LNCAP (cell line): Measurements from ENCODE around the gene LTBP3.

Source experiments
- TF ChIP-seq, protein P1 (sequence below): fragments of 450-650 bp; IDR thresholded peaks from 2 replicates; pipeline ENCODE4 v1.5.1; 2017; ENCODE audit warnings: mild to moderate bottlenecking

LTBP3 gene

DNA sequence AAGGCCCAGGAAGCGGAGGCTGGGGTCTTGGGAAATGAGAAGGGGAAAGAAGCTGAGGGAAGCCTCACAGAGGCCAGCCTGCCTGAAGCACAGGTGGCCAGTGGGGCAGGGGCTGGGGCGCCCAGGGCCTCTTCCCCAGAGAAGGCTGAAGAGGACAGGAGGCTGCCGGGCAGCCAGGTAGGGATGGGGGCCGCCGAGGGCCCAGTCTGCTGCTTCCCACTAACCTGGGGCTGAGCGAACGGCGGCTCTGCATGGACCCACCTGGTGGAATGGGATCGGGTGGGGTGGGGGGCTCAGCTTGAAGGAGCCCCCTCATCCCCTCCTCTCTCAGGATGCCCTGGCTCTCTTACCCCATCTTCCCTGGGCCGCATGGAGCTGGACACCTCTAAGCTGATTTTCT is 25.4 kb upstream of the LTBP3 start:
- TF ChIP-seq, protein P1, sequence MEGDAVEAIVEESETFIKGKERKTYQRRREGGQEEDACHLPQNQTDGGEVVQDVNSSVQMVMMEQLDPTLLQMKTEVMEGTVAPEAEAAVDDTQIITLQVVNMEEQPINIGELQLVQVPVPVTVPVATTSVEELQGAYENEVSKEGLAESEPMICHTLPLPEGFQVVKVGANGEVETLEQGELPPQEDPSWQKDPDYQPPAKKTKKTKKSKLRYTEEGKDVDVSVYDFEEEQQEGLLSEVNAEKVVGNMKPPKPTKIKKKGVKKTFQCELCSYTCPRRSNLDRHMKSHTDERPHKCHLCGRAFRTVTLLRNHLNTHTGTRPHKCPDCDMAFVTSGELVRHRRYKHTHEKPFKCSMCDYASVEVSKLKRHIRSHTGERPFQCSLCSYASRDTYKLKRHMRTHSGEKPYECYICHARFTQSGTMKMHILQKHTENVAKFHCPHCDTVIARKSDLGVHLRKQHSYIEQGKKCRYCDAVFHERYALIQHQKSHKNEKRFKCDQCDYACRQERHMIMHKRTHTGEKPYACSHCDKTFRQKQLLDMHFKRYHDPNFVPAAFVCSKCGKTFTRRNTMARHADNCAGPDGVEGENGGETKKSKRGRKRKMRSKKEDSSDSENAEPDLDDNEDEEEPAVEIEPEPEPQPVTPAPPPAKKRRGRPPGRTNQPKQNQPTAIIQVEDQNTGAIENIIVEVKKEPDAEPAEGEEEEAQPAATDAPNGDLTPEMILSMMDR, result no peak

DNA sequence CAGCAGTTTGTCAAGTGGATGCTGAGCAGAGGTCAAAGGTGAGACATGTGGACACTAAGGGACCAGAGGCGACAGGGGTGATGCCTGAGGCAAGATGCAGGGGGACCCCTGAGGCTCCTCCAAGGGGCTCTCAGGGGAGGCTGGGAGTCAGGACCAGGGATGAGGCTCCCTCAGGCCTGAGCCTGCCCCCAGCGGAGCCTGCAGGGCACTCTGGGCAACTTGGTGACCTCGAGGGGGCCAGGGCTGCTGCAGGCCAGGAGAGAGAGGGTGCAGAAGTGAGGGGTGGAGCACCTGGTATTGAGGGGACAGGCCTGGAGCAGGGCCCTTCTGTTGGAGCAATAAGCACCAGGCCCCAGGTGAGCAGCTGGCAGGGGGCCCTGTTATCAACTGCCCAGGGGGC is 23.8 kb upstream of the LTBP3 start:
- TF ChIP-seq, protein P1, result no peak

DNA sequence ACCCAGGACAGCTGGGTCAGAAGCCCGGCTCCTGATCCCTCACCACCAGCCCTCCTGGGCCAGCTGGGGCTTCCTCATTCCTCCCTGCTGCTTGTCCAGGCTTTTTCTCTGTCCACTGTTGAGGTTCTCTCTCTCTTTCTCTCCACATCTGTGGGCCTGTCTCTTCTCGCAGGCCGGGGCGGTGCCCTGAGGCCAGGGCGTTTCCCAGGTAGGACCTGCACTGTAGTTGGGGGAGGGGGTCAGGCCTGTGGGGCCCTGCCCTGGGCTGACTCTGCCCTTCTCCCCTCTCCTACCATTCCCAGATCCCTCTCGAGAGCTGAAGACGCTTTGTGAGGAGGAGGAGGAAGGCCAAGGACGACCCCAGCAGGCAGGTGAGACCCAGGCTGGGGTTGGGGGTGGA is 22.6 kb upstream of the LTBP3 start:
- TF ChIP-seq, protein P1, result no peak

DNA sequence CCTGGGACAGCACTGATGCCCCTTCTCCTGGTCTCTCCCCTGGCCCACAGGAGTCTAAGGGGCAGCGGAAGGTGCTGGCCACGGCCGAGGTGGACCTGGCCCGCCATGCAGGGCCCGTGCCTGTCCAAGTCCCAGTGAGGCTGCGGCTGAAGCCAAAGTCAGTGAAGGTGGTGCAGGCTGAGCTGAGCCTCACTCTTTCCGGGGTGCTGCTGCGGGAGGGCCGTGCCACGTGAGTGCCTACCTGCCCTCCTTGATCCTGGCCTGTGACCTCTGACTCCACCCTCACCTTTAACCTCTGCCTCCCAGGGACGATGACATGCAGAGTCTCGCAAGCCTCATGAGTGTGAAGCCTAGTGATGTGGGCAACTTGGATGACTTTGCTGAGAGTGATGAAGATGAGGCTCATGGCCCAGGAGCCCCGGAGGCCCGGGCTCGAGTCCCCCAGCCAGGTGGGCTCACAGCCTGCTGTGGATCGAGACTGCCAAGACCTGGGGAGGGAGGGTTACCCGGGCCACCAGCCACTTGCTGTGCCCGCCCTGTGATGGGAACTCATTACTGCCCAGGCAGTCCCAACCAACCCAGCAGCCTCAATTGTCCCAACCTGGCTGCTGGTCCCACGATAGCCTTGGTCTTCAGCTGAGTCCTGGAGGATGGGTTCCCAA is 22.0 kb upstream of the LTBP3 start:
- TF ChIP-seq, protein P1, result no peak

DNA sequence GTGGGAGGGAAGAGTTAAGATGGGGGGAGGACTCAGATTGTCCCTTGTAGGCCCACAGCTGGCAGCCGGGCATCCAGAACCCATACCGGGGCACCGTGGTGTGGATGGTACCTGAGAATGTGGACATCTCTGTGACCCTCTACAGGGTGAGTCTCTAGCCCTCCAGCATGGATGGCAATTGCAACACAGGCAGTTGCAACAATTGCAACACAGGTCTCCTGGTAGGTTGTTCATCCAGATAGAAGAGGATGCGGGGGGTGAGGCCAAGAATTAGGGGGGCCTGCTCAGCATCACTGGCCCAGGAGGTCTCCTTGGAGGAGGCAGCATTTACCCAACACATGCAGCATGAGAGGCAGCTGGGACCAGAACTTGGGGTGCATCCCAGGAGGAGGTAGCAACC is 21.1 kb upstream of the LTBP3 start:
- TF ChIP-seq, protein P1, result no peak

DNA sequence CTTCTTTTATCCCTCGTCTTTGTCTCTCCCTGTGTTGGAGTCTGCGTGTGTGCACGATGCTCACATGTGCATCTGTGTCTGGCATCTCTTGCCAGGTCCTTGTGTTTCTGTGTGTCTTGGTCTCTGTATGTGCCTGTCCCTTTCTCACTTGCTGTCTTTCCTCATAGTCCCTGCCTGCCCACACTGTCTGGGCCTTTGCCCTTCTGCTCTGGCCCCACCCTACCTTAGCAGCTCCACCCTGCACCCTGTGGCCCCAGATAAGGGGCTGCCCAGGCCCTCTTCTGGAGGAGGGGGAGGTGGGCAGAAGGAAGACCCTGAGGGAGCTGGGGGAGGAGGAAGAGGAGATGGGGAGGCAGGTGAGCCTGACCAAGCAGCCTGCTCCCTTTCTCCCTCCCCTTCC is 20.5 kb upstream of the LTBP3 start:
- TF ChIP-seq, protein P1, result no peak

DNA sequence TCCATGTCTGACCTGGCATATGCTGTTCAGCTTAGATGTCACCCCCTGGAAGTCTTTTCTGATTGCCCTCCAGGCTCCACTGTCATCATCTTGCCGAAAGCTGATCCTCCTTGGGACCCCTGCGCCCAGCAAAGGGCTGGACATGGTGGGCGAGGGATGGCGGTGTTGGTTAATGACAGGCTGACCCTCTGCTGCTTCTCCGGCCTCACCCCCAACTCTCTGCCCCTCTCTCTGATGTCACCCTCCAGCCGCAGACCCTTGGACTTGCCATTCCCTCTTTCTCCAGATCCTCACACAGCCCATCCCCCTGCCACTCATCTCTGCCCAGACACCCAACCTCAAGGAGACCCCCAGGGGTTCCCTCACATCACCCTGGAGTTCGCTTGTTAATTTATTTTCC is 20.0 kb upstream of the LTBP3 start:
- TF ChIP-seq, protein P1, result no peak

DNA sequence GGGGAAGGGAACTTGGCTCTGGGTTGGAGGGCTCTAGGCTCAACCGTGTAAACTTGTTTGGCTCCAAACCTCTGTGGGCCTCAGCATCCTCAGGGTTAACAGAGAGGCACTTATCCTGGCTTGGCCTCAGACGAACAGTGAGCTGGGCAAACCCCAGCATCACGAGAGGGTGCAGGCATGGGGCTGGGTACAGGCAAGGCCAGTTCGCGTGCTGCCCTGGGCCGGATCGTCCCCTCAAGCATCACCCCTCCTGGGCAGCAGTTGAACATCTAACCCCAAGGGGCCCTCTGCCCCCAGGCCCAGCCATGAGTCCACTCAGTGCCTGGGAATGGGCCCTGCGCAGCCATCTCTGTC is 19.6 kb upstream of the LTBP3 start:
- TF ChIP-seq, protein P1, result no peak
